ENCODE results near the gene ZNF655. TPM values are rescaled to one million over a fixed set of nuclear protein-coding genes. Genes with fewer than 3 reads are reported as not detected.

Gene ZNF655
- polyA plus RNA-seq, 3 donors = 61.6 to 151 (median 62.2) TPM

DNA sequence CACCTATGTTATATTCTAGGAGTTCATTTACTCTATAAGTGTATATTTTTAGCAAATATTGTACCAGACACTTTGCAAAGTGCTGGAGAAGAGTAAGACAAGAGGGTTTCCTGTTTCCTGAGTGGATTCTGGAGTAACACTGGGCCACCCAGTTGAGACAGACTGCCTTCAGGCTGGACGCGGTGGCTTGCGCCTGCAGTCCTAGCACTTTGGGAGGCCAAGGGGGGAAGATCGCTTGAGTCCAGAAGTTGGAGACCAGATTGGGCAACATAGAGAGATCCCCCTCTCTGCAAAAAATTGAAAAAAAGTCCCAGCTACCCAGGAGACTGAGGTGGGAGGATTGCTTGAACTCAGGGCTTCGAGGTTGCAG is 57.5 kb downstream of the ZNF655 start:
- peaks cover 1% of the 10 kb centered on the region for H4K20me1 ChIP-seq (ENCODE audit: insufficient read depth, low read length)
- Mint-ChIP-seq H3K27me3 (ENCODE audit: low read depth in 3 of 3) (peaks cover 7 to 20% (median 14%) of the 10 kb centered on the region in 3 donors), H3K9me3 (peaks cover 0 to 11% (median 2%) of the 10 kb centered on the region in 7 donors), H3K4me3 (peak overlapping the region; percentile 97), H3K36me3 (peaks cover 27% of the 10 kb centered on the region in 2 donors), H3K4me1 (peaks cover 22% of the 10 kb centered on the region), H3K27ac (peak overlapping the region in 5 of 7 donors; percentile 79 to 93 (median 88))
- peak overlapping the region in 2 of 3 experiments; percentile 62 to 99 for H3K4me3 ChIP-seq (replicated peaks in 1 of 3; ENCODE audit: low read depth in 2 of 3, low read length in 3 of 3)
- H3K9ac ChIP-seq (ENCODE audit: insufficient read depth, low read length, poor library complexity, severe bottlenecking) = peak overlapping the region; percentile 96
- no peak for DNase-seq
- peak overlapping the region; percentile 50 to 90 for H3K27ac ChIP-seq (ENCODE audit: low read depth in 1 of 2, low read length in 2 of 2)
- WGBS (ENCODE audit: insufficient coverage) = 92% methylated on average over 1 of the region's 5 CpGs
- intact Hi-C loops (cut with micrococcal nuclease) = loop anchor here (5.0 kb wide), 2 partner anchors 59 to 114 kb away; partner anchors contain the start of genes ZKSCAN5 (in 1 of the 2), ZNF394 (in 1 of the 2) and ZNF655 (in 1 of the 2)
- peaks cover 13 to 20% of the 10 kb centered on the region in 2 donors for H3K4me1 ChIP-seq (ENCODE audit: control insufficient read depth in 1 of 2, insufficient read depth in 2 of 2, low read length in 2 of 2)
- peaks cover 2 to 13% of the 10 kb centered on the region in 2 donors for H3K27me3 ChIP-seq (ENCODE audit: control insufficient read depth in 2 of 2, insufficient read depth in 2 of 2, low read length in 2 of 2)
- H3K9me3 ChIP-seq (replicated peaks in 1 of 2; ENCODE audit: control insufficient read depth in 1 of 2, insufficient read depth in 1 of 2, low read length in 2 of 2) = no peaks in the 10 kb centered on the region
- peaks cover 22 to 28% of the 10 kb centered on the region in 2 donors for H3K36me3 ChIP-seq (replicated peaks in 1 of 2; ENCODE audit: control insufficient read depth in 1 of 2, insufficient read depth in 2 of 2, low read length in 2 of 2)
- peaks cover 16% of the 10 kb centered on the region for H3K79me2 ChIP-seq (ENCODE audit: insufficient read depth, low read length)
- peak overlapping the region; percentile 99 for H3K4me2 ChIP-seq (replicated peaks; ENCODE audit: extremely low read depth, low read length, poor library complexity, severe bottlenecking)
- TF ChIP-seq, protein P1, sequence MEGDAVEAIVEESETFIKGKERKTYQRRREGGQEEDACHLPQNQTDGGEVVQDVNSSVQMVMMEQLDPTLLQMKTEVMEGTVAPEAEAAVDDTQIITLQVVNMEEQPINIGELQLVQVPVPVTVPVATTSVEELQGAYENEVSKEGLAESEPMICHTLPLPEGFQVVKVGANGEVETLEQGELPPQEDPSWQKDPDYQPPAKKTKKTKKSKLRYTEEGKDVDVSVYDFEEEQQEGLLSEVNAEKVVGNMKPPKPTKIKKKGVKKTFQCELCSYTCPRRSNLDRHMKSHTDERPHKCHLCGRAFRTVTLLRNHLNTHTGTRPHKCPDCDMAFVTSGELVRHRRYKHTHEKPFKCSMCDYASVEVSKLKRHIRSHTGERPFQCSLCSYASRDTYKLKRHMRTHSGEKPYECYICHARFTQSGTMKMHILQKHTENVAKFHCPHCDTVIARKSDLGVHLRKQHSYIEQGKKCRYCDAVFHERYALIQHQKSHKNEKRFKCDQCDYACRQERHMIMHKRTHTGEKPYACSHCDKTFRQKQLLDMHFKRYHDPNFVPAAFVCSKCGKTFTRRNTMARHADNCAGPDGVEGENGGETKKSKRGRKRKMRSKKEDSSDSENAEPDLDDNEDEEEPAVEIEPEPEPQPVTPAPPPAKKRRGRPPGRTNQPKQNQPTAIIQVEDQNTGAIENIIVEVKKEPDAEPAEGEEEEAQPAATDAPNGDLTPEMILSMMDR (IDR thresholded peaks at IDR 0.05) = no peak
- H2AFZ ChIP-seq (ENCODE audit: insufficient read depth, low read depth, low read length, poor library complexity, severe bottlenecking) = peak overlapping the region; percentile 100

DNA sequence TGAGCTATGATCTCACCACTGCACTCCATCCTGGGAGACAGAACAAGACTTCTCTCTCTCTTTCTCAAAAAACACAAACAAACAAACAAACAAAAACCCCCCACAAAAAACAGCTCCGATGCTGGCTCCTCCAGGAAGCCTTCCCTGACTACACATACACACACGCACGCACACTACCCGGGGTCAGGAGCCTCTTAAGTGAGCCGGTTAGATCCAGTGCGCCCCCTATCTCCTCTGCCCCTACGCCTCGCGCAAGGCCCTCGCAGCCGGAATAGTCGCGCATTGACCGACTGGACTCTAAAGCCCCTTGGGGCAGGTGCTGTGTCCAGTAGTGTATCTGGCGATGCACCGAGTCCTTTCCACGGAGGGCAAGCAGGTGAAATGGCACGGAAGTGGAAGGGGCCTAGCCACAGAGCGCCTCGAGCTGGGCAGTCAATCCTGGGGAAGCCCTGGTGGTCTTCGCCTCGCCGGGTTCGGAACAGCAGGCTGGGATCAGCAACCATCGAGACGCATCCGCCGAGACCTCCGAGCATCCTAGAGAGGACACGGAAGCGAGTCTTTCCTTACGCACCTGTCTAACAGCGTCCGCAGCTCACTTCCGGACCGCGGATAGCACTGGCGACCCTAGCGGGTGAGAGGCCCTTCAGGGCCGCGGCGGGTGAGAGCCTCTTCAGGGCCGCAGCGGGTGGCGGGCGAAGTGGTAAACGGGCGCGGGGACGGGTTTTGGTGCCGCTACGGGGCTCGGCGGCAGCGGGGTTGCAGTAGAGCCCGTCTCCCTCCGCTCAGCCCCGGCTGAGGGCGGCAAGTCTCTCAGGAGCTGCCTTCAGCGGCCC is 58.1 kb downstream of the ZNF655 start, which contains the start of gene ZSCAN25:
ZSCAN25 (plus strand) TSS at position 588 of the 833 bp plus-strand sequence. CDS start 2,661 bp downstream, outside the sequence.
- Histone ChIP-seq H3K9ac (ENCODE audit: insufficient read depth, low read length, poor library complexity, severe bottlenecking) (peak within 1 kb of the TSS; percentile 96), H2AFZ (ENCODE audit: insufficient read depth, low read depth, low read length, poor library complexity, severe bottlenecking) (peak within 1 kb of the TSS; percentile 100), H3K4me2 (replicated peaks; ENCODE audit: extremely low read depth, low read length, poor library complexity, severe bottlenecking) (peak within 1 kb of the TSS; percentile 99), H3K27ac (ENCODE audit: low read depth in 1 of 2, low read length in 2 of 2) (peak within 1 kb of the TSS; percentile 50 to 90), H4K20me1 (ENCODE audit: insufficient read depth, low read length) (peaks cover 7% of the 10 kb centered on the region), H3K4me3 (replicated peaks in 1 of 3; ENCODE audit: low read depth in 2 of 3, low read length in 3 of 3) (peak within 1 kb of the TSS; percentile 62 to 99 (median 65)), H3K4me1 (ENCODE audit: control insufficient read depth in 1 of 2, insufficient read depth in 2 of 2, low read length in 2 of 2) (peaks cover 13 to 20% of the 10 kb centered on the region in 2 donors), H3K9me3 (replicated peaks in 1 of 2; ENCODE audit: control insufficient read depth in 1 of 2, insufficient read depth in 1 of 2, low read length in 2 of 2) (no peaks in the 10 kb centered on the region), H3K27me3 (ENCODE audit: control insufficient read depth in 2 of 2, insufficient read depth in 2 of 2, low read length in 2 of 2) (peaks cover 2 to 13% of the 10 kb centered on the region in 2 donors), H3K36me3 (replicated peaks in 1 of 2; ENCODE audit: control insufficient read depth in 1 of 2, insufficient read depth in 2 of 2, low read length in 2 of 2) (peaks cover 28 to 34% of the 10 kb centered on the region in 2 donors), H3K79me2 (ENCODE audit: insufficient read depth, low read length) (peaks cover 20% of the 10 kb centered on the region)
- Mint-ChIP-seq H3K27ac (peak within 1 kb of the TSS; percentile 79 to 93 (median 88)), H3K27me3 (ENCODE audit: low read depth in 3 of 3) (peaks cover 6 to 15% (median 9%) of the 10 kb centered on the region in 3 donors), H3K9me3 (peaks cover 0 to 11% (median 2%) of the 10 kb centered on the region in 7 donors), H3K36me3 (peaks cover 33% of the 10 kb centered on the region in 2 donors), H3K4me3 (peak within 1 kb of the TSS; percentile 97), H3K4me1 (peaks cover 24% of the 10 kb centered on the region)
- DNase-seq = peak; percentile 75 to 77 (median 76)
- intact Hi-C loops (cut with micrococcal nuclease) = loop anchor here (5.0 kb wide), 2 partner anchors 59 to 114 kb away; partner anchors contain the start of genes ZKSCAN5 (in 1 of the 2), ZNF394 (in 1 of the 2) and ZNF655 (in 1 of the 2)
- TF ChIP-seq, protein P1 (IDR thresholded peaks at IDR 0.05) = no peak
- WGBS (ENCODE audit: insufficient coverage) = under 1% methylated on average over 58 of the region's 60 CpGs

Data from CD14-positive monocyte (primary cell).